Tibial nerve (tissue), 4 donors: ENCODE results near the gene RUNDC1. TPM values are rescaled to one million over a fixed set of nuclear protein-coding genes. Genes with fewer than 3 reads are reported as not detected.
A peak's percentile ranks its signal among the peaks of the same experiment; 100 is the strongest.

Experiments
- DNase-seq, 2 donors: peaks; one replicate each; pipeline ENCODE4 v3.0.0-alpha.2; 2019; ENCODE audit warnings: low spot score in 2 of 2
- H3K27ac ChIP-seq, 4 donors: fragments of 200-600 bp; sonication (generic) in 3 of 4; one replicate each; pipeline ENCODE4 v1.5.1; 2017 to 2019; ENCODE audit warnings: mild to moderate bottlenecking in 1 of 4
- H3K27me3 ChIP-seq, 2 donors: fragments of 200-600 bp; sonication (generic) in 1 of 2; one replicate each; pipeline versions ENCODE4 v1.5.1 to v1.6.0; 2017 to 2019
- H3K36me3 ChIP-seq, 3 donors: fragments of 200-600 bp; sonication (generic); one replicate each; pipeline ENCODE4 v1.5.1; 2018 to 2019
- H3K4me1 ChIP-seq, 4 donors: fragments of 200-600 bp; sonication (generic) in 3 of 4; one replicate each; pipeline ENCODE4 v1.5.1; 2017 to 2019
- H3K4me3 ChIP-seq, 4 donors: fragments of 200-600 bp; sonication (generic) in 3 of 4; one replicate each; pipeline ENCODE4 v1.5.1; 2017 to 2019; ENCODE audit warnings: mild to moderate bottlenecking in 1 of 4, moderate library complexity in 1 of 4
- H3K9me3 ChIP-seq, 4 donors: fragments of 200-600 bp; sonication (generic) in 3 of 4; one replicate each; pipeline ENCODE4 v1.5.1; 2017 to 2019
- EP300 ChIP-seq, 2 donors: sonication (generic); formaldehyde crosslinking; IDR thresholded peaks; one replicate each; pipeline ENCODE4 v1.6.1; 2017; ENCODE audit warnings: antibody characterized with exemption in 2 of 2, mild to moderate bottlenecking in 1 of 2
- POLR2A ChIP-seq, 2 donors: fragments of 450-650 bp; IDR thresholded peaks; one replicate each; pipeline ENCODE4 v1.6.1; 2017; ENCODE audit warnings: antibody characterized with exemption in 2 of 2, mild to moderate bottlenecking in 2 of 2, moderate library complexity in 2 of 2
- WGBS, 2 donors: methylation state at CpG; one replicate each; pipeline ENCODE4 v1.1.5; 2018; 5-methylcytosine and 5-hydroxymethylcytosine counted together
- total RNA-seq, 4 donors: library from RNA; depleted of rRNA; stranded (reverse); fragments of >200 nt; gene quantifications; one replicate each; pipeline ENCODE4 v1.1.0, GENCODE V29; 2016
- TF ChIP-seq, protein P1 (sequence below), 5 experiments: fragments of 200-600 bp in 3 of 5; fragments of 450-650 bp in 2 of 5; sonication (generic) in 3 of 5; IDR thresholded peaks; one replicate each; pipeline ENCODE4 v1.5.1; 2016 to 2019; ENCODE audit warnings: antibody characterized with exemption in 5 of 5, mild to moderate bottlenecking in 3 of 5, moderate library complexity in 2 of 5

The RUNDC1 gene
- total RNA-seq, 4 donors from 2014 or later, result 10.7 to 15.6 (median 12.9) TPM

DNA sequence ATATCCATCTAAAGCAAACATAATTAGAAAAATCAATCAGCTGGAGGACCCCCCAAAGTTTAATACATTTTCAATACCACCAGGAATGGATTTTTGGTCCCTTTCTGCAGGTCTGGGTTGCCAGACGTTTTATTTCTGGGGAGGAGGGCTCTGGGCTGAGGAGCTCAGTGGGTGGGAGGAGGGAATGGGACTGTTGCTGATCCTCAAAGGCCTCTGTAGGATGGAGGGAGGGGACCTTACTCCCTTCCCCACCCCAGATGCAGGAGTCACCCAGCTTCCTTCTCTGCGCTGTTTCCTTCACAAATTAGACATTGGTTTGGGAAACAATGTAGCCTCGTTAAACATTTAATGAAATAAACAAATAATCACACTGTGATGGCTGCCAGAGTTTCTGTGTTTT is 51.3 kb downstream of the RUNDC1 start:
- DNase-seq, result no peak
- H3K4me3 ChIP-seq, result no peak overlapping the region
- WGBS, 2 donors, result 80 to 88% methylated on average over 3 of the region's 3 CpGs

DNA sequence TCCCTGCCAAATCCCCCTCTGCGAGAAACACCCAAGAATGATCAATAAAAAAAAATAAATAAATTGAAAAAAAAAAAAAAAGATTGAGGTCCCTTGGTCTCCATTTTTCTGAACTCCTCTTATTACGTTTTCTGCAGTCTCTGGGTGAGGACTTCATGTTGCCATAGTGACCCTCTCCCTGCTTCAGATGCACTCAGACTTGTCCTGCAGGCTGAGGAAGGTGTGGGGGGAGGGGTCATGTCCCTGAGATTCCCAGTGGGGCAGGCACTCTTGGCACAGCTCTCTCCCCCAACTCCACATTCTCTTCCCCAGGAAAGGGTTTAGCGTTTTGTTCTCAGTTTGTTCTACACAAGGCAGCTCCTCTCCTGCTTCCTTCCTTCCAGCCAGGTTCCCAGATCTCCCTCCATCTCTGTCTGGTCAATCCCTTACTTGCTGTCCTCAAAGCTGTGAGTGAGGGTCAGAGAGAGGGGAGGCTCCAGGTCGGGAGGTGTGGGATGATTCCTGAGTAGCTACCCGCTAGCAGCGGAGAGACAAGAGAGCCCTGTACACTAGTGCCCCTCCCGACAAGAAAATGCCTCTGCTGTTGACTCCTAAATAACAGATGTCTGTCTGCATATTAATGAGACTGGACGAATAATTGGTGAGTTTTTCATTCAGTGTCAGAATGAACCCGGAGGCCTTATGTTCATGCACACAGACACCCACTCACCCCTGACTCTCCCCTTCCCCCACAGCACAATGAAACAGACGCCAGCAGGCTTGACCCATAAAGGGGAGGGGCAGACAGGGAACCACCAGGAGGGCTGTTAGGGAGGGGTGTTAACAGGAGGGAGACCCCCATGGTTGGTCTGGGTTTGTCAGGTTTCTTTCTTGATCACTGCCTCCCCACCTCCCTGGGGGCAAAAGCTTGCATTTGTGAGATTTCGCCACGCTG is 53.9 kb downstream of the RUNDC1 start:
- Histone ChIP-seq H3K4me1 (peaks cover 0 to 10% (median 0%) of the 10 kb centered on the region in 4 donors), H3K27me3 (no peaks in the 10 kb centered on the region), H3K4me3 (no peak overlapping the region), H3K9me3 (no peaks in the 10 kb centered on the region), H3K36me3 (no peaks in the 10 kb centered on the region), H3K27ac (peak overlapping the region in 2 of 4 donors; percentile 7 to 40)
- DNase-seq, result no peak
- 38 to 42% methylated on average over 12 of the region's 12 CpGs for WGBS, 2 donors
- TF ChIP-seq POLR2A (IDR thresholded peaks at IDR 0.05) (no peak), EP300 (IDR thresholded peaks at IDR 0.05) (no peak)
- TF ChIP-seq, protein P1, sequence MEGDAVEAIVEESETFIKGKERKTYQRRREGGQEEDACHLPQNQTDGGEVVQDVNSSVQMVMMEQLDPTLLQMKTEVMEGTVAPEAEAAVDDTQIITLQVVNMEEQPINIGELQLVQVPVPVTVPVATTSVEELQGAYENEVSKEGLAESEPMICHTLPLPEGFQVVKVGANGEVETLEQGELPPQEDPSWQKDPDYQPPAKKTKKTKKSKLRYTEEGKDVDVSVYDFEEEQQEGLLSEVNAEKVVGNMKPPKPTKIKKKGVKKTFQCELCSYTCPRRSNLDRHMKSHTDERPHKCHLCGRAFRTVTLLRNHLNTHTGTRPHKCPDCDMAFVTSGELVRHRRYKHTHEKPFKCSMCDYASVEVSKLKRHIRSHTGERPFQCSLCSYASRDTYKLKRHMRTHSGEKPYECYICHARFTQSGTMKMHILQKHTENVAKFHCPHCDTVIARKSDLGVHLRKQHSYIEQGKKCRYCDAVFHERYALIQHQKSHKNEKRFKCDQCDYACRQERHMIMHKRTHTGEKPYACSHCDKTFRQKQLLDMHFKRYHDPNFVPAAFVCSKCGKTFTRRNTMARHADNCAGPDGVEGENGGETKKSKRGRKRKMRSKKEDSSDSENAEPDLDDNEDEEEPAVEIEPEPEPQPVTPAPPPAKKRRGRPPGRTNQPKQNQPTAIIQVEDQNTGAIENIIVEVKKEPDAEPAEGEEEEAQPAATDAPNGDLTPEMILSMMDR (IDR thresholded peaks at IDR 0.05), result no peak

More for the DNA sequence above, 51.3 kb downstream of the RUNDC1 start:
- Histone ChIP-seq H3K4me1 (peaks cover 0 to 10% (median 0%) of the 10 kb centered on the region in 4 donors), H3K36me3 (no peaks in the 10 kb centered on the region), H3K9me3 (no peaks in the 10 kb centered on the region), H3K27me3 (no peaks in the 10 kb centered on the region), H3K27ac (no peak overlapping the region)
- no peak for TF ChIP-seq EP300 (IDR thresholded peaks at IDR 0.05)
- TF ChIP-seq, protein P1 (IDR thresholded peaks at IDR 0.05), result no peak
- no peak for TF ChIP-seq POLR2A (IDR thresholded peaks at IDR 0.05)

DNA sequence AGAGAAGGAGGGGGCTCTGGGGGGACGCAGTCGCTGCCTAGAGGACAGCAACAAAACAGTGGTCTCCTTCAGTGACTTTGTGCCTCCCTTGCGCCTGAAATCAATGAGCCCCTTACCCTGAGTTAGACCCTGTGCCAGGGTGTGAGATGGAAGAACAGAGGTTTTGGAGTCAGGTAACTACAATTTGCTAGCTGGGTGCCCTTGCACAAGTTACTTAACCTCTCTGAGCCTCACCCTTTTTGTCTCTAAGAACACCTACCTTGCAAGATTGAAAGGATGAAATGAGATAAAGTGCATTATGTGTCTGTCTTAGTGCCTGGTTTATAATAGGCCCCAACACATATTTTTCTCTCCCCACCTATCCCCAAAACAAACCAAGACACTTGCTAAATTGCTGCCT is 54.5 kb downstream of the RUNDC1 start:
- no peak overlapping the region for H3K27ac ChIP-seq
- no peak overlapping the region for H3K4me3 ChIP-seq
- DNase-seq, result no peak
- H3K27me3 ChIP-seq, result no peaks in the 10 kb centered on the region
- H3K9me3 ChIP-seq, result no peaks in the 10 kb centered on the region
- no peaks in the 10 kb centered on the region for H3K36me3 ChIP-seq
- peaks cover 0 to 10% (median 0%) of the 10 kb centered on the region in 4 donors for H3K4me1 ChIP-seq
- 58 to 61% methylated on average over 3 of the region's 3 CpGs for WGBS, 2 donors
- TF ChIP-seq EP300 (IDR thresholded peaks at IDR 0.05), result no peak
- TF ChIP-seq POLR2A (IDR thresholded peaks at IDR 0.05), result no peak
- TF ChIP-seq, protein P1 (IDR thresholded peaks at IDR 0.05), result no peak

DNA sequence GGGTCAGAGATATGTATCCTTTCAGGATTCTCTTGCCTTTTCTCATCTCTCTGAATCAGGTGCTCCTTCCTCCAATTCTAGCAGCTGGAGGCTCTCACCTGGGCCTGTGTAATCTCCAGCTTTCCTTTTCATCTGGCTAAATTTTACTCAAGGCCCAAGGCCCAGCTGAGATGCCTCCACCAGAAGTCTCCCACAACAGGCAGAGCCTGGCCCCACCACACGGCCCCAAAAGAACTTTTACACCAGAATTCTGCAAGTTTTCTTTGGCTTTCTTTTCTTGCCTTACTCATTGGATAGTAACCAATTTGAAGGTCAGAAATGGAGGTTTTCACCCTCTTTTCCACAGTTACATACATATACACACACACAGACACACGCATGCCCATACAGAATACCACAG is 59.3 kb downstream of the RUNDC1 start:
- peaks cover 0 to 6% (median 0%) of the 10 kb centered on the region in 4 donors for H3K4me1 ChIP-seq
- 91% methylated on average over 2 of the region's 2 CpGs for WGBS, 2 donors
- H3K27ac ChIP-seq, result no peak overlapping the region
- H3K36me3 ChIP-seq, result no peaks in the 10 kb centered on the region
- no peak overlapping the region for H3K4me3 ChIP-seq
- no peaks in the 10 kb centered on the region for H3K27me3 ChIP-seq
- no peak for DNase-seq
- no peaks in the 10 kb centered on the region for H3K9me3 ChIP-seq
- no peak for TF ChIP-seq POLR2A (IDR thresholded peaks at IDR 0.05)
- no peak for TF ChIP-seq EP300 (IDR thresholded peaks at IDR 0.05)
- TF ChIP-seq, protein P1 (IDR thresholded peaks at IDR 0.05), result no peak

DNA sequence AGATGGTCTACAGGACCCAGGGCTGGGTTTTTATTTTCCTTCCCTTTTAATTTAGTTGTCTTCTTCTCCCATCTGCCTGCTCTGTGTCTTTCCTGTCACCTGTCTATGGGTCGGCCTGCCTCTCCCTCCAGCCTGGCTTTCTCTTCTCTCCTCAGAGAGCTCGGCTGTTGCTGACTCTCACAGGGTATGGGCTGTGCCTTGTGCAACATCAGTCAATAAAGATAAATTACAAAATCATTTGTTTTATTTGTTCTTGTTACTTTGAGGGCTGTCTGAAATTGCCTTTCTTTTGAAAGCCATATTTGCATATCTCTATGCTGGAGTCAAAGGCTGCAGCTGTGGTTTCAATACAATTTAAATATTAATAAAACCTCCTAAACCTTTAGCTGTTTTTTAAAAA is 60.3 kb downstream of the RUNDC1 start:
- Histone ChIP-seq H3K36me3 (peaks cover 0 to 8% (median 0%) of the 10 kb centered on the region in 3 donors), H3K9me3 (no peaks in the 10 kb centered on the region), H3K4me3 (no peak overlapping the region), H3K27me3 (no peaks in the 10 kb centered on the region), H3K27ac (no peak overlapping the region), H3K4me1 (peaks cover 0 to 4% (median 0%) of the 10 kb centered on the region in 4 donors)
- 83 to 87% methylated on average over 2 of the region's 2 CpGs for WGBS, 2 donors
- TF ChIP-seq EP300 (IDR thresholded peaks at IDR 0.05) (no peak), POLR2A (IDR thresholded peaks at IDR 0.05) (no peak)
- TF ChIP-seq, protein P1 (IDR thresholded peaks at IDR 0.05), result no peak
- DNase-seq, result no peak
